DMS114 treated with DMSO at 0.1 percent for 48 hours (cell line): Measurements from ENCODE around the gene TMEM94.
"Not testable (repeated sequence)": the region's sequence is repeated elsewhere in the genome, so short reads cannot be mapped to it uniquely, and the experiment has no call there.

Experiments used
- DNase-seq: peaks from one replicate; lab custom pipeline; 2025; ENCODE audit not compliant: unreplicated experiment; lab: John Stamatoyannopoulos, UW

Gene TMEM94

GRCh38 chr17:75476271-75476671 lies 19.8 kb downstream of the TMEM94 start:
- DNase-seq: no peak

DNA sequence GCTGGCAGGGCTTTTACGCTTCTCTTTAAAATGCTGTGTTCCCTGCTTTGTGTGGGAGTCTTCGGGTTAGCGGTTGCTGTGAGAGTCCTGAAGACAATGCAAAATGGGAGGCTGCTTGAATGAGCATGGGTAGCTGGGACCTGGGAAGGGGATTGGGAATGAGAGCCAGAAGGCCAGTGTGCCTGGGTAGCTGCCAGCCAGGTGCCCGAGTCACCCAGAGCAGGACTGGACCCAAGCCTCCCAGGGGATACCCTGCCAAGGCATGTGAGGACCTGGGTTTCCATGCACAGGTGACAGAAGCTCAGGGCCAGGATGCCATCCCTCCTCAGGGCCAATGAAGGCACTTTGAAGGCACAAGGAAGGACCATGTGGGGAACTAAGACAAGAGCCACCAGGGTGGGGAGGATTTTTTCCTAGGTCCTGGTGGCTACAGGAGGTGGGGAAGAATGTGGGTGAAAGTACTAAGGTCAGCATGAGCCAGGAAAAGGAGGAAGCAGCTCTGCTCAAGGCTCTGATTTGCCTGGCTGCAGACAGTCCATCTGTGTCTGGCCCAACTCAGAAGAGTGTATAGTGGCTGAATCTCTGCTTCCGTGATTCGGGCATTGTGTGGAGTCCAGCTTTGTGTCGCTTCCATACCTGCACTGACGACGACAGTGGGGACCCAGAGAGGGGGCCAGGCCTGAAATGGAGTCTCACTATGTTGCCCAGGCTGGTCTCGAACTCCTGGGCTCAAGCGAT lies 20.5 kb downstream of the TMEM94 start:
- no peak for DNase-seq

GRCh38 chr17:75477490-75477862 lies 21.0 kb downstream of the TMEM94 start:
- not testable (repeated sequence) for DNase-seq

DNA sequence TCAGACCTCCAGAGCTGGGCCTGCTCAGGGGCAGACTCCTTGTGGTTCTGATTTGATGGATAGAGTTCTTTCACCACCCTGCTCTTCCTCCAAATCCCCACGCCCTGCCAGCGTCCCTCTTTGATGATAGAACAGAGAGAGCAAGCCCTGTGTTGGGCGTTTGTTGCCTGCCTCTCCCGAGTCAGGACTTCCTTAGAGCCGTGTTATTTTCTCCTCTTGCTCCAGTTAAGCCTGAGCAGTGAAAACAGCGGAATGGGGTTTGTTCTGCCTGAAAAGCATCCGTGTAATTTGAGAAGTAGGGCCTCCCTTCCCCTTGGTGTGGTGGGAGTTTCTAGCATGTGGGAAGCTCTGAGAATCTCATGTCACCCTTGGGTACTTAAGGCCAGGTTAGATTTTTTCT lies 22.1 kb downstream of the TMEM94 start:
- no peak for DNase-seq

GRCh38 chr17:75480281-75480680 lies 23.8 kb downstream of the TMEM94 start:
- DNase-seq: no peak

DNA sequence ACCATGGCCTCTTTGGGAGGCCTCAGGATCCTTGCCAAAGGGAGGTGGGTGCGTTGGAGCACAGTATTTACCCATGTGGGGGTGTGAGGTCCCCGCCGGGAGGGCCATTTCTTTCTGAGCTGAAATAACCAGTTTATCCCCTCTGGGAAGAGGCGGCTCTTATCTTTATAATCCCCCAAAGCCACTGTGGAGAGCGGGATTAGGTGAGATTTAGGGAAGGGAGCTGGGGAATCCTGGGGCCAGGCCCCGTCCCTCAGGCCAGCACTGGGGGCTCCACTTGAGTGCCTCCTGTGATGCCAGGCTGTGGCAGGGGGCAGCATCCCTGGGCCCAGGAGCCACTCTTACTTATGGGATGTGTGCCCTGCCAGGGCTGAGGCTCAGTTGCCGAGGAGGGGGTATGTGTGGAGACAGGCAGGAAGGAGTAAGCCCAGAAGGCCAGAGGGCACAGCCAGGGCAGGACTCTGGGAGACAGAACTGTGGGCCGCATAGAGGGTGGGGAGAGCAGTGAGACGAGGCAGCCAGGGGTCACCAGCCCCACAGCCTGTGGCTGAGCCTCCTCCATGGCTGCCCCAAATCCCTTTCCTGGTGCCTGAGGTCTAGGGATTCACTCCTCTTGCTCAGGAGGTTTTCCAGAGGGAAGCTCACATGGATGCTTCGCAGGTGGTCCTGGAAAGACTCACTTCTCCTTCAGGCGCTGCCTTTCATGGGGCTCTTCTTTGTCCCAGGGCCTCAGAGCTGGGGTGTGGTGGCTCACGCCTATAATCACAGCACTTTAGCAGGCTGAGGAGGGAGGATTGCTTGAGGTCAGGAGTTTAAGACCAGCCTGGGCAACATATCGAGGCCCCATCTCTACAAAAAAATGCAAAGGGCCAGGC lies 25.0 kb downstream of the TMEM94 start:
- no peak for DNase-seq

DNA sequence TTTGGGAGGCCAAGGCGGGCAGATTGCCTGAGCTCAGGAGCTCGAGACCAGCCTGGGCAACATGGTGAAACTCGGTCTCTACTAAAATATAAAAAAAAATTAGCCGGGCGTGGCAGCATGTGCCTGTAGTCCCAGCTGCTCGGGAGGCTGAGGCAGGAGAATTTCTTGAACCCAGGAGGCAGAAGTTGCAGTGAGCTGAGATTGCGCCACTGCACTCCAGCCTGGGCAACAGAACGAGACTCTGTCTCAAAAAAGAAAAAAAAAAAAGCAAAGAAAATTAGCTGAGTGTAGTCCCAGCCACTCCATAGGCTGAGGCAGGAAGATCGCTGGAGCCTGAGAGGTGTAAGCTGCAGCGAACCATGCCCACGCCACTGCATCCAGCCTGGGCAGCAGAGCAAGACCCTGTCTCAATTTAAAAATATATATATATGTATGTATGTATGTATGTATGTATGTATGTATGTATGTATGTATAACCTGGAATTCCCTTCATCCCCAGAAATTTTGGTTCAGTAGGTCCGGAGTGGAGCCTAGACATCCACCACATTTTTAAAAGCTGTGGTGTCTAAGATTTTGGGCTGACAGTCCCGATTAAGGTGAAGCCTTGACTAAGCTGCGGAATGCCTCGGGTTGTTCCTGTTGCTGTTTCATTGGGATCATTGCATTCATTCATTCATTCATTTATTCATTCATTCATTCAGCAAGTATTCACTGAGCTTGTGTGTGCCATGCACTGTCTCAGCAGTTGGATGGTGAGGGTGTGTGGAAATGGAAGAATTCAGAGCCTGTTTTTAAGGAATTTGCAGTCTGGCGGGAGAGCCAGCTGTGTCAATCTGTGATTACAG lies 25.9 kb downstream of the TMEM94 start:
- no peak for DNase-seq

DNA sequence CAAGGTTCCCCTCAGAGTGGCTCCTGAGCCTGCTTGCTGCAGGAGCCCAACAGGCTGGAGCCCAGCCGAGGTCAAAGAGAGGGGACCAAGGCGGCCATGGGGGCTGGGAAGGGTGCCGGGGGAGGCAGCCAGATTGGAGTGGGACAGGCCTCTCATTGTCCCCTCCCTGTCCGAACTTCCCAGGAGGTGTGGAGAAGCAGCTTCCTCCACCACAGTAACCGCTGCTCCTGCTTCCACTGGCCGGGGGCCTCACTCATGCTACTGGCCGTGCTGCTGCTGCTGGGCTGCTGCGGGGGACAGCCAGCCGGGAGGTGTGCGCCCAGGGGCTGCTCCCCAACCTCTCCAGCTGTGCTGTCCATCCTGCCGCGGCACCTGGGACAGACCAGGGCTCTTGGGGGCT lies 29.3 kb downstream of the TMEM94 start:
- DNase-seq: no peak

DNA sequence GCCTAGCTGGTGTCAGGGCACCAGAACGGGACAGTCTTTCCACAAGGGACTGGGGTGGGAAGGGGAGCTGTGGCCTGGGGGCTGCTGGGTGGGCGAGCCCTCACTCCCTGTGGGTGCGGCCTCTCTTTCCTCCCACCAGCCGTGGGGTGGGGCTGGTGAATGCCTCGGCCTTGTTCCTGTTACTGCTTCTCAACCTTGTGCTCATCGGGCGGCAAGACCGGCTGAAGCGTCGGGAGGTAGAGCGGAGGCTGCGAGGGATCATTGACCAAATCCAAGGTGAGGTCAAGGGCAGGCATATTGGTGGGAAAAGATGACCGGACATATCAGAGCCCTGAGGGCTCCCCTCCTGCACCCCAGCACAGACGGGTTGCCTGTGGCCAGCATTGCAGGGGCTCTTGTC lies 29.7 kb downstream of the TMEM94 start:
- DNase-seq: no peak

DNA sequence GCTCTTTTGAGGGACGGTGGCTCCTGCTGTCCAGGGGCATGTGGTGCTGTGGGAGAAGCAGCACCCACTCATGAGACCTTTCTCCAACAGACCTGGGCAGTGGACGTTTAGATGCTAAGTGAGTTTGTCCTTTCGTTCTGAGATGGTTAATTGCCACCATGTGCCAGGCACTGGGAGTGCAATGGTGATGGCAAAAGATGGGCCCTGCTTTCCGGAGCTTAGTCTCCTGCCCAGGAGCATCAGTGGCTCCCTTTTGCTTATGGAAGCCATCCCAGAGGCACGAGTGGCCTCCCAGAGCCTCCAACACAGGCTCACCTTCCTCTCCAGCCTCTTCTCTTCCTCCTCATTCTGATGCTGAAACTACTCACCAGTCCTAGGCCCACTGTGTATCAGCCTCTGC lies 30.5 kb downstream of the TMEM94 start:
- no peak for DNase-seq

DNA sequence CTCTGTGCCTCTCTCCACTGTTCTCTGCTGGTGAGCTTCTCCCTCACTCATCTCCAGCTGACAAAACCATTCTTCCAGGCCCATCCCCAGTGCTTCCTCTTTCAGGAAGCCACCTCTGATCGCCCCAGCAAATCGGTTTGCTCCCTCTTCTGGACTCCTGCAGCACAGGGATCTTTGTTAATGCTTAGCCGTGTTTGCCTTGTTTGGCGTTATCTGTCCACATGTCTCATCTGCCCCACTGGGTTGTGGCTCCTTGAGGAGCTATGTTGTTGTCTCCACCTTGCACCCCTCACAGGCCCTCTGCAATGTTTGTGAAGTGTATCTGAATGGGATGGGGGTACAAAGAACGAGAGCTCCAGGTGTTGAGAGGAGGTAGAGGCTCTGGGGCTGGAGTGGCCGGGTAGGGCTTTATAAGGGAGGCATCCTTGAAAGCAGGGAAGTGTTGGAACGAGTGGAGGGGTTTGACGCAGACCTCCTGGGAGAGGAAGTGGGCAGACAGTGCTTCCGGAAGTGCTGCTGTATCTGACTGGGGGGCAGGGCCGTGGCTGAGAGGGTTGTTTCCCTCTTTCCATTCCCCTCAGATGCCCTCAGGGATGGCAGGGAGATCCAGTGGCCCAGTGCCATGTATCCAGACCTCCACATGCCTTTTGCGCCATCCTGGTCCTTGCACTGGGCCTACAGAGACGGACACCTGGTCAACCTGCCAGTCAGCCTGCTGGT lies 31.1 kb downstream of the TMEM94 start:
- no peak for DNase-seq

GRCh38 chr17:75488693-75489510 lies 32.5 kb downstream of the TMEM94 start:
- DNase-seq: no peak

GRCh38 chr17:75489511-75489955 lies 33.1 kb downstream of the TMEM94 start:
- DNase-seq: no peak

- no peak for DNase-seq
Observed at GRCh38 chr17:75490173-75490743, 33.8 kb downstream of the TMEM94 start.

GRCh38 chr17:75490953-75491649 lies 34.7 kb downstream of the TMEM94 start:
- no peak for DNase-seq

DNA sequence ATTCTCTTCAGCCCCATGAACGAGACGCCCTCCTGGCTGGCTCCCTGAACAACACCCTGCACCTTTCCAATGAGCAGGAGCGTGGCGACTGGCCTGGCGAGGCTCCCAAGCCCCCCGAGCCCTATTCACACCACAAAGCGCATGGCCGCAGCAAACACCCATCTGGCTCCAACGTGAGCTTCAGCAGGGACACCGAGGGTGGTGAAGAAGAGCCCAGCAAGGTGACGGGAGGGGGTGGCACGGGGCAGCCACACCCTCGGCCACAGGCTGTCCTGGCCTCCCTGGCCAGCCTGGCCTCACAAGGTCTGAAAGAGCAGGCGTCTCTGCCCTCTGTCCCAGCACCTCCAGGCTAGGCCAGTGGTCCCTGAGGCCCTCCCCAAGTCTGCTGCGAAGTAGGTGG lies 35.2 kb downstream of the TMEM94 start:
- DNase-seq: no peak

- no peak for DNase-seq
Observed at GRCh38 chr17:75492555-75493168, 36.2 kb downstream of the TMEM94 start.

GRCh38 chr17:75493476-75494129 lies 37.2 kb downstream of the TMEM94 start:
- no peak for DNase-seq
